Breast epithelium (tissue), 3 donors: ENCODE results near the gene NOX3.

ENCODE experiments used
- CTCF ChIP-seq, 3 donors: fragments of 450-650 bp; IDR thresholded peaks; one replicate each; pipeline ENCODE4 v1.5.1; 2016 to 2017; ENCODE audit warnings: antibody characterized with exemption in 3 of 3, mild to moderate bottlenecking in 3 of 3, moderate library complexity in 3 of 3
- POLR2A ChIP-seq: fragments of 450-650 bp; IDR thresholded peaks from one replicate; pipeline ENCODE4 v1.6.1; 2016; ENCODE audit warnings: antibody characterized with exemption, mild to moderate bottlenecking, moderate library complexity
- POLR2AphosphoS5 ChIP-seq, 3 donors: sonication (generic); formaldehyde crosslinking; IDR thresholded peaks; one replicate each; pipeline ENCODE4 v1.6.1; 2017; ENCODE audit warnings: antibody characterized with exemption in 3 of 3

DNA sequence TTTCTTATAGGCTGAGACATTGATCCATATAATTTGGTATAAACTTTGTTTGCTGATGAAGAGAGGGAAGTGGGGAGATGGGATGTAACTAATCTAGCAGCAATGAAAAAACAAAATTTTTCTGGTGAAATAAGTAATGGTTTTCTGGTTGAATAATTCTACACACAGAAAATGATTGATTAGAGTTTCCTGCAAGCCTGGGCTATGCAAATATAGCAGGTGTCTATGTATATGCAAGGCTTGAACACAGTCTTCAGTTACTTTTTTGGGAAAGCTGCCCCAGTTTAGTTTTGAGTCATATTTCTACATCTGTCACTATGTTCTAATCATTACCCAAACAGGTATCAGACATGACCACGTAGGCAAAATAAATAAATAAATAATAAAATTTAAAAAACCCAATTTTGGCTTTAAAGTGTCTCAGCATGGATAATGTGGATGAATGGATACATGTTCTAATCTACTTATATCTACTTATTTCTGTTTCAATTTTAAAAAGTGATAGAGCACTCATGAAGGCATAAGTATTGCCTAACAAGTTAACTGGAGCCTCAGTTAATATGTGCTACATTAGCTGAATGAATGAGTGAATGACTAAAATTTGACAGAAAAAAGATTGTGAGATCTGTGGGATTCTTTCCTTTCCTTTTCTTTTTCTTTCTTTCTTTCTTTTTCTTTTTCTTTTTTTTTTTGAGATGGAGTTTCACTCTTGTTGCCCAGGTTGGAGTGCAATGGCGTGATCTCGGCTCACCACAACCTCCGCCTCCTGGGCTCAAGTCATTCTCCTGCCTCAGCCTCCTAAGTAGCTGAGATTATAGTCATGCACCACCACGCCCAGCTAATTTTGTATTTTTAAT is 104.1 kb downstream of the NOX3 start:
- TF ChIP-seq CTCF (IDR thresholded peaks at IDR 0.05) (no peak), POLR2AphosphoS5 (IDR thresholded peaks at IDR 0.05) (no peak), POLR2A (no peak)
